H9 (cell line): ENCODE results near the gene THAP4. TPM values are rescaled to one million over a fixed set of nuclear protein-coding genes. Genes with fewer than 3 reads are reported as not detected.

Experiments
- DNase-seq: peaks from one replicate; pipeline ENCODE4 v3.0.0-alpha.2; 2017
- H2AFZ ChIP-seq: one replicate; pipeline ENCODE4 v1.6.1; 2013; ENCODE audit warnings: mild to moderate bottlenecking, low read length, control low read depth, moderate library complexity
- H2AK5ac ChIP-seq: 2 replicates; pipeline ENCODE4 v1.6.1; 2013; ENCODE audit warnings: low read length, control low read depth, mixed read lengths; ENCODE audit not compliant: insufficient read length
- H2BK120ac ChIP-seq: one replicate; pipeline ENCODE4 v1.6.1; 2013; ENCODE audit warnings: low read depth, mild to moderate bottlenecking, low read length, control low read depth, inconsistent platforms; ENCODE audit not compliant: poor library complexity, severe bottlenecking
- H2BK12ac ChIP-seq: 2 replicates; pipeline ENCODE4 v1.6.1; 2013; ENCODE audit warnings: low read length, control low read depth, mixed read lengths, low read depth; ENCODE audit not compliant: insufficient read length
- H2BK15ac ChIP-seq: 2 replicates; pipeline ENCODE4 v1.6.1; 2013; ENCODE audit warnings: low read depth, low read length, control low read depth
- H2BK20ac ChIP-seq: one replicate; pipeline ENCODE4 v1.6.1; 2013; ENCODE audit warnings: low read depth, mild to moderate bottlenecking, low read length, control low read depth, inconsistent platforms; ENCODE audit not compliant: poor library complexity, severe bottlenecking
- H2BK5ac ChIP-seq: 2 replicates; pipeline ENCODE4 v1.6.1; 2013; ENCODE audit warnings: low read length, control low read depth, mixed read lengths; ENCODE audit not compliant: insufficient read length
- H3K14ac ChIP-seq: 2 replicates; pipeline ENCODE4 v1.6.1; 2013; ENCODE audit warnings: low read length, control low read depth; ENCODE audit not compliant: insufficient read depth
- H3K18ac ChIP-seq: 2 replicates; pipeline ENCODE4 v1.6.1; 2013; ENCODE audit warnings: low read depth, mild to moderate bottlenecking, mixed read lengths, low read length, control low read depth; ENCODE audit not compliant: insufficient read length
- H3K23ac ChIP-seq: 2 replicates; pipeline ENCODE4 v1.6.1; 2013; ENCODE audit warnings: low read length, control low read depth, mixed read lengths, low read depth; ENCODE audit not compliant: insufficient read length
- H3K23me2 ChIP-seq: 2 replicates; pipeline ENCODE4 v1.6.1; 2013; ENCODE audit warnings: low read depth, mild to moderate bottlenecking, mixed read lengths, low read length, control low read depth; ENCODE audit not compliant: insufficient read length, poor library complexity, severe bottlenecking
- H3K27ac ChIP-seq: 2 replicates; pipeline ENCODE4 v1.5.1; 2013; ENCODE audit warnings: low read length, control low read depth, mixed read lengths, low read depth; ENCODE audit not compliant: insufficient read length
- H3K27me3 ChIP-seq: 2 replicates; pipeline ENCODE4 v1.6.1; 2013; ENCODE audit warnings: low read length, control low read depth, inconsistent platforms; ENCODE audit not compliant: insufficient read depth
- H3K4ac ChIP-seq: 2 replicates; pipeline ENCODE4 v1.6.1; 2013; ENCODE audit warnings: low read depth, mild to moderate bottlenecking, control low read depth, inconsistent platforms, low read length, moderate library complexity
- H3K4me1 ChIP-seq: 2 replicates; pipeline ENCODE4 v1.6.1; 2013; ENCODE audit warnings: low read length, control low read depth, inconsistent platforms; ENCODE audit not compliant: insufficient read depth
- H3K4me2 ChIP-seq: 2 replicates; pipeline ENCODE4 v1.6.1; 2013; ENCODE audit warnings: low read length, control low read depth, mixed read lengths; ENCODE audit not compliant: insufficient read length, insufficient read depth
- H3K56ac ChIP-seq: 2 replicates; pipeline ENCODE4 v1.6.1; 2013; ENCODE audit warnings: low read depth, mild to moderate bottlenecking, mixed read lengths, low read length, control low read depth; ENCODE audit not compliant: insufficient read length
- H3K79me1 ChIP-seq: 2 replicates; pipeline ENCODE4 v1.6.1; 2013; ENCODE audit warnings: low read depth, mild to moderate bottlenecking, moderate library complexity, low read length, control low read depth, inconsistent platforms; ENCODE audit not compliant: insufficient read depth, poor library complexity, severe bottlenecking
- H3K79me2 ChIP-seq: 2 replicates; pipeline ENCODE4 v1.6.1; 2013; ENCODE audit warnings: low read length, control low read depth, inconsistent platforms; ENCODE audit not compliant: insufficient read depth
- H3K9ac ChIP-seq: 2 replicates; pipeline ENCODE4 v1.6.1; 2013; ENCODE audit warnings: low read length, control low read depth, mixed read lengths; ENCODE audit not compliant: insufficient read length; ENCODE audit errors: extremely low read depth
- H3K9me3 ChIP-seq: one replicate; pipeline ENCODE4 v1.6.1; 2013; ENCODE audit warnings: low read depth, low read length, inconsistent platforms; ENCODE audit not compliant: control insufficient read depth
- H3T11ph ChIP-seq: one replicate; pipeline ENCODE4 v1.6.1; 2013; ENCODE audit warnings: mild to moderate bottlenecking, low read length, control low read depth, inconsistent platforms
- H4K20me1 ChIP-seq: one replicate; pipeline ENCODE4 v1.6.1; 2013; ENCODE audit not compliant: control insufficient read depth, insufficient read length, insufficient read depth
- H4K5ac ChIP-seq: 2 replicates; pipeline ENCODE4 v1.6.1; 2013; ENCODE audit warnings: low read depth, mild to moderate bottlenecking, mixed read lengths, low read length, control low read depth; ENCODE audit not compliant: insufficient read length
- H4K8ac ChIP-seq: replicated peaks from 2 replicates; pipeline ENCODE4 v1.6.1; 2013; ENCODE audit warnings: low read length, control low read depth, mixed read lengths, low read depth; ENCODE audit not compliant: insufficient read length
- H4K91ac ChIP-seq: 2 replicates; pipeline ENCODE4 v1.6.1; 2013; ENCODE audit warnings: low read depth, mild to moderate bottlenecking, moderate library complexity, mixed read lengths, low read length, control low read depth; ENCODE audit not compliant: insufficient read length
- H3K27ac Mint-ChIP-seq, 3 experiments: 2 replicates in 2 of 3; 3 replicates in 1 of 3; pipeline ENCODE4 v1.8.0; 2020 to 2021; ENCODE audit warnings: mixed read lengths in 3 of 3, mild to moderate bottlenecking in 1 of 3, moderate library complexity in 1 of 3
- H3K27me3 Mint-ChIP-seq: 2 replicates; pipeline ENCODE4 v1.8.0; 2021; ENCODE audit warnings: low read depth, mild to moderate bottlenecking, moderate library complexity, mixed read lengths
- H3K36me3 Mint-ChIP-seq, 3 experiments: 2 replicates in 2 of 3; 3 replicates in 1 of 3; pipeline ENCODE4 v1.8.0; 2020 to 2021; ENCODE audit warnings: low read depth in 3 of 3, mixed read lengths in 3 of 3; ENCODE audit not compliant: insufficient read depth in 1 of 3
- H3K4me1 Mint-ChIP-seq, 2 experiments: 2 replicates each; pipeline ENCODE4 v1.8.0; 2020; ENCODE audit warnings: mixed read lengths in 2 of 2
- H3K4me3 Mint-ChIP-seq, 2 experiments: 2 replicates in 1 of 2; 3 replicates in 1 of 2; pipeline ENCODE4 v1.8.0; 2020 to 2021; ENCODE audit warnings: mild to moderate bottlenecking in 2 of 2, mixed read lengths in 2 of 2, moderate library complexity in 1 of 2
- H3K9me3 Mint-ChIP-seq, 2 experiments: 2 replicates in 1 of 2; 3 replicates in 1 of 2; pipeline ENCODE4 v1.8.0; 2020; ENCODE audit warnings: mild to moderate bottlenecking in 2 of 2, mixed read lengths in 2 of 2, moderate library complexity in 1 of 2
- CTCF ChIP-seq: fragments of 200-600 bp; sonication (generic); conservative IDR thresholded peaks from 3 replicates; pipeline ENCODE4 v1.8.0; 2021; ENCODE audit warnings: antibody characterized with exemption, mild to moderate bottlenecking
- WGBS: extraction: QIAGEN DNeasy Blood & Tissue Kit; methylation state at CpG from one replicate; pipeline ENCODE4 v1.1.7; 2013; ENCODE audit warnings: missing lambda C conversion rate, low lambda C conversion rate, mixed read lengths; ENCODE audit not compliant: insufficient read length; ENCODE audit errors: extremely low coverage; 5-methylcytosine and 5-hydroxymethylcytosine counted together
- total RNA-seq: library from RNA; stranded (reverse); gene quantifications from 2 replicates; pipeline ENCODE4 v1.2.1, GENCODE V29; 2021

THAP4 gene
- total RNA-seq, 1 experiment from 2014 or later: 70.6 TPM

- H3K23me2 ChIP-seq: no peaks in the 10 kb centered on the region
- peaks cover 2 to 5% of the 10 kb centered on the region in 2 experiments; a peak in 3 of 4 replicates for H3K4me1 Mint-ChIP-seq
- no peaks in the 10 kb centered on the region for H3K27me3 Mint-ChIP-seq
- H2BK120ac ChIP-seq: no peak overlapping the region
- H3K9me3 ChIP-seq: no peaks in the 10 kb centered on the region
- no peak overlapping the region for H2BK20ac ChIP-seq
- H3K4ac ChIP-seq: no peak overlapping the region
- H4K5ac ChIP-seq: no peak overlapping the region
- H3K27me3 ChIP-seq: no peaks in the 10 kb centered on the region; the same call in 1 of the 2 replicates
- no peak overlapping the region for H2BK12ac ChIP-seq
- H3K14ac ChIP-seq: no peak overlapping the region
- no peak for DNase-seq
- no peak overlapping the region for H2BK5ac ChIP-seq
- no peak overlapping the region for H4K91ac ChIP-seq
- H3K9ac ChIP-seq: no peak overlapping the region
- no peak overlapping the region for H3K4me2 ChIP-seq
- peaks cover 10 to 62% (median 59%) of the 10 kb centered on the region in 3 experiments; a peak in 6 of 7 replicates for H3K36me3 Mint-ChIP-seq
- H2BK15ac ChIP-seq: no peak overlapping the region
- H3K27ac Mint-ChIP-seq: no peak overlapping the region
- no peak overlapping the region for H3K4me3 Mint-ChIP-seq
- no peaks in the 10 kb centered on the region for H3K9me3 Mint-ChIP-seq
- H3K18ac ChIP-seq: no peak overlapping the region
- no peak overlapping the region for H3K56ac ChIP-seq
- no peaks in the 10 kb centered on the region for H3K79me1 ChIP-seq
- no peak overlapping the region for H4K8ac ChIP-seq
- H2AFZ ChIP-seq: no peak overlapping the region
- no peaks in the 10 kb centered on the region for H4K20me1 ChIP-seq
- H2AK5ac ChIP-seq: no peak overlapping the region
- H3K4me1 ChIP-seq: no peaks in the 10 kb centered on the region
- no peak overlapping the region for H3T11ph ChIP-seq
- no peak overlapping the region for H3K23ac ChIP-seq
- WGBS: no CpG with 5 or more reads among the region's 42 CpGs
- no peak overlapping the region for H3K27ac ChIP-seq
- TF ChIP-seq CTCF: no peak
- H3K79me2 ChIP-seq: no peaks in the 10 kb centered on the region
Observed at GRCh38 chr2:241666627-241667400, 29.9 kb upstream of the THAP4 start.
